DMS53 (cell line): ENCODE data around the gene C10orf71.
A peak's percentile ranks its signal among the peaks of the same experiment; 100 is the strongest.

Experiments used
- DNase-seq: peaks from one replicate; lab custom pipeline; 2025; lab: John Stamatoyannopoulos, UW

Gene C10orf71

DNA sequence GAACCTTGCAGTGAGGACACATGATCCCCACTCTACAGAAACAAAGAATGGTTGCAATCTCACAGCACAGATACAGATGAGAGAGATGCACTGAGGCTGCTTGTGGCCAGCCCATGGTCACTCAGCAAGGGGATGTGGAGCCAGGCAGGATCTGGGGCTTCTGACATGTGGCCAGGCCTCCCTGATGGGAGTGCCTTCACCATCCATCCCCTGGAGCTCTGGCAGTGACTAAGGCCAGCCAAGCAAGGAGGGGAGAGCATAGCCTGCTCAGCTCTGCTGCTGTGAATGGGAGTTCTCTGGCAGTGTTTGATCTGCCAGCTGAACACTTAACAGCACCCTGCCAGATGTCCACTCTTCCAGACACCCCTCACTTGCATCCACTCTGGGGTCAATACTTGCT lies 19.8 kb downstream of the C10orf71 start:
- DNase-seq, result no peak

DNA sequence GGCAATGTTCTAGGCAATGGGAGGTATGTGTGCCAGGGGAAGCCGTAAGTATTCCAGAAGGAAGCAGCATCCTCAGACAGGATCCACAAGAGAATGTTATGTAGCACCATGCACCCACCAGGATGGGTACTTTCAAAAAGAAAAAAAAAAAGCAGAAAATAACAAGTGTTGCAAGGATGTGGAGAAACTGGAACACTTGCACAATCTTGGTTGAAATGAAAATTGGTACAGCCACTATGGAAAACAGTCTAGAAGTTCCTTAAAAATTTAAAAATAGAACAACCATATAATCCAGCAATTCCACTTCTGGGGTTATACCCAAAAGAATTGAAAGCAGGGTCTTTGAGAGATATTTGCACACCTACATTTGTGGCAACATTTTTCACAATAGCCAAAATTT lies 20.2 kb downstream of the C10orf71 start:
- no peak for DNase-seq

DNA sequence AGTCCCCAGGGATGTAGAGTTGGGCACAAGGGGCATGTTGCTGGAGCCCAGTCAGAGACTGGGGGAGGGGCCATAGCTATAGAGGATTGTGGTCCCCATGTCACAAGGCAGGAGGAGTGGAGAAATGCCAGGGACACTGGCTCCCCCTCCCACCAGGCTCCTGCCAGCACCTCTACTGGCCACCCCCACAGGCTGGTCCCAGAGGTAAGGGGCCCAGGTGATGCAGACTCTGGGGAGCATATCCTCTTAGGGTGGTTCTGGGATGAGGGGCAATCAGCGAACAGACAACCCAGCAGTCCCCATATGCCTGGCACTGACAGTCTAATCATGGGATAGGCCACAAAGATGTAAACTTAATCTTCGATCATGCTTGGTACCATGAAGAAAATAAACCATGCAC lies 21.2 kb downstream of the C10orf71 start:
- DNase-seq, result no peak

GRCh38 chr10:49321021-49321420 lies 22.1 kb downstream of the C10orf71 start:
- DNase-seq, result no peak

DNA sequence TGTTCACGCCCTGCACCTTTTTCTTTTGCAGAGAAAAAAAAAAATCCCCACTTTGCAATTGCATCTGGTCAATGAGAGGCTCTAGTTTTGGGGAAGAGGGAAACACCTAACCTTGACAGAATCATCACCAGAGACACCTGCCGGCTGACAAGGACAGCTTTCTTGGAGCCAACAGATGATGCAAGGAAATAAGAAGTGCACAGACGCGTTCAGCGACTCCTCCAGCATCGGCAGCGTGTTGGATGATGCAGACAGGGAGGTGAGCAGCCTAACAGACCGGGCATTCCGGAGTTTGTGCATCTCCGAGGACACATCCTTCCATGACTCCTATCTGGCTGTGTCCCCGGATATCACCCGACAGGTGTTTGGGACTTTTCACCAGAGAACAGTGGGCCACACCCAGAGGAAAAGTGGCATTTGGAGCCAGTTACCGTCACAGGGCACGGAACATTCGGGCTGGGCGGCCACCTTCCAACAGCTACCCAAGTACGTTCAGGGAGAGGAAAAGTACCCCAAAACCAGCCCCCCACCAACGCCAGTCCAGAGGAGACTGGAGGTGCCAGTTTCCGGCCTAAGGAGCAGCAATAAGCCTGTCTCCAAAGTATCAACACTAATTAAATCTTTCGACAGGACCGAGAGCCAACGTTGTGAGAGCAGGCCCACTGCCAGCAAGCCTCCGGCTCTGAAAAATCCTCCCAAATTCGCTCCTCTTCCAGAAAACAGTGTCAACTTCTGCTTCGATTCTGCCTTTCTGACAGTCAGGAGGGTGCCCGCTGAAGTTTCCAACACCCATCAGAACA lies 23.6 kb downstream of the C10orf71 start:
- DNase-seq, result no peak

GRCh38 chr10:49323171-49323895 lies 24.4 kb downstream of the C10orf71 start:
- DNase-seq, result no peak

GRCh38 chr10:49323896-49324270 lies 24.9 kb downstream of the C10orf71 start:
- no peak for DNase-seq

GRCh38 chr10:49324711-49325110 lies 25.7 kb downstream of the C10orf71 start:
- peak; percentile 45 for DNase-seq

- no peak for DNase-seq
Measured at GRCh38 chr10:49325131-49325915, 26.4 kb downstream of the C10orf71 start.

DNA sequence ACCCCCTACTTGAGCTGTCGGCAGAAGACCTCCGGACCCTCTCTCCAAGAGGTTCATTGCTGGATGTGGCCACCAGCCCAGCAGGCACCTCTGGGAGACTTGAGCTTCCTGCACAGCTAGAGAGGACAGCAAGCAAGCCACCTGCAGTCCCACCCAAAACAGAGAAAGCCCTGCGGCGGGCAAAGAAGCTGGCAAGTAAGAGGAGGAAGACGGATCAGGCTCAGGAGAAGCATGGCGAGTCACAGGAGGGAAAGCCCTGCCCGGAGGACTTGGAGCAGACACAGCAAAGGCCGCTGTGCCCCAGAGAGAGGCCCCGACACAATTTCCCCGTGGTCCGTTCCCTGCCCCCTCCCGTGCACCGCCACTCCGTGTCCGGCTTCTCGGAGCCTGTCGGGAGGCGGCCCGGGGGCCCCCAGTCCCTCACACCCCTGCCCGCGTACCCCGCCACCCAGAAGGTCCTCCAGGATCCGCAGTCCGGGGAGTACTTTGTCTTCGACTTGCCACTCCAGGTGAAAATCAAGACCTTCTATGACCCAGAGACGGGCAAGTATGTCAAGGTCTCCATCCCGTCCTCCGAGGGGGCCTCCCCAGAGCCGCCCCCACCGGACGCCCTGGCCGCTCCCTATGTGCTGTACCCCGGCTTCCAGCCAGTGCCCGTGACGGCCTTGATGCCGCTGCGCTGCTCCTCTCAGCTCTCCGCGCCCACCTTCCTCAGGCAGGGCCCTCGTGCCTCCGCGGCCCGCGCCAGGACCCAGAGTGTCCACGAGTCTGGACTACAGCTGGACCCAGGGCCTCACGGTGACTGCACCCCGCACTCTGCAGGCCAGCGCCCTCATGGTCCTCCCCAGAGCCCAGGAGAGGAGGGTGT lies 27.2 kb downstream of the C10orf71 start:
- no peak for DNase-seq

DNA sequence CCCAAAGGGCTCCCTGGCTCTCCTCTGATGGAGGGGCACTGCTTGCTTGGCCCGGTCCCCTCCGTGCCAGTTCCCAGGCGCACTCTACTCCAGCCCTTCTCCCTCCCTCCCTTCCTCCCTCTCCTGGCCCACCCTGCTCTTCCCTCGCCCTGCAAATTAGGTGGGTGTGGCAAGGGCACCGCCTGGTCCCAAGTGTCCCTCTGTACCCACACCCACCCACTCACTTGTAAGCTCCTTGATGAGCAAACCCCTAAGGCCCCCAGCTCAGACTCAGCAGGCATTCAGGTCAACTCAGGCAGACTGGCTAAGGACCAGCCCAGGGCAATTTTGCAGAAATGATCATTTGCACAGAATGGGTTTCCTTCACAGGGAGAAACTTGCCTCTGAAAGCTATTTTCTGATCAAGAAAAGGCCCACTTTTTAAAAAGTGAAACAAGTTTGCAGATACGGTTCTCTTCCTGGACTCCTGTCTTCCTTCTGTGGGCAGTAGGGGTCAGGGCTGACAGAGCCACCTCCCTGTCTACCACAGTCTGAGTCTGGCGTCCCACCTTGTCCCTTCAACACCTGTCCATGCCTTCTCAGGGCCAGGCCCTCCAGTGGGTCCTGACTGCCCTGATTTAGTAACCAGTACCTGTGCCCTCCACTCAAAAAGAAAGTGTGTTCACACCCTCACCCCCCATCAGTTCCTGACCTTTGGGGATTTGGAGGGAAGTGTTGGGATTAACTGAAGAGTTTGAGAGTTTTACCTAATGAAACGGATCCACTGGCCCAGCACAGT lies 28.3 kb downstream of the C10orf71 start:
- DNase-seq, result no peak

DNA sequence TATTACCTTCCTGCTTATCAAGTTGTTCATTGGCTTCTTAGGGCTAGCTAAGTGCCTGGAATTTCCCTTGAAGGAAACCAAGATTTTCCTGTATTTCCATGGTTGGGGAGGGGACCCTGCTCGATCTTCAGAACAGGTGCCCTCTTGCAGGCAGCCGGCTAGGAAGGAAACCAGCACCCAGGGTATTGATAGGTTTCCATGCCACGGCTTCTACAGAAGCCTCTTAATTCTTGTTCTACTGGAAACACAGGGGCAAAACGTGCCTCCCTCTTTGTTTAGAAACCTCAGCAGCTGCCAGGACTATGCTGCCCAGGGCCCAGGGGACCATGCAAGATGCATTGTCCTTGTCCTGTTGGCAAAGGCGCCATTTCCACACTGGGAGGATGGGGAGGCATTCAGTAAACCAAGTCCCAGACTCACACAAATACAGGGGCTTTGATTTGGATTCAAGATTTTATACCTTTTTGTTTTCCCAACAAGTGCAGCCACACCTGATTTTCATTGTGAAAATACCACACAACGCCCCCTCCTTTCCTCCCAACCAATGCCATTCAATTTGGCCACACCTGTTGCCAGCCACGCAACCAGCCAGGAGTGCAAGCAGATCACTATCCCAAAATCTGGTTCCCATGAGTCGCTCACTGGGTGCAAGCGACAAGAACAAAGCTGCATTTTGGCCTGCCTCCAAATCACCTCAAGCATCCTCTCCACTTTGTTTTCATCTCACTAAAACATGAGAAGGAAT lies 29.6 kb downstream of the C10orf71 start:
- DNase-seq, result no peak

GRCh38 chr10:49329146-49329505 lies 30.2 kb downstream of the C10orf71 start:
- no peak for DNase-seq

GRCh38 chr10:49330127-49330665 lies 31.2 kb downstream of the C10orf71 start:
- no peak for DNase-seq

DNA sequence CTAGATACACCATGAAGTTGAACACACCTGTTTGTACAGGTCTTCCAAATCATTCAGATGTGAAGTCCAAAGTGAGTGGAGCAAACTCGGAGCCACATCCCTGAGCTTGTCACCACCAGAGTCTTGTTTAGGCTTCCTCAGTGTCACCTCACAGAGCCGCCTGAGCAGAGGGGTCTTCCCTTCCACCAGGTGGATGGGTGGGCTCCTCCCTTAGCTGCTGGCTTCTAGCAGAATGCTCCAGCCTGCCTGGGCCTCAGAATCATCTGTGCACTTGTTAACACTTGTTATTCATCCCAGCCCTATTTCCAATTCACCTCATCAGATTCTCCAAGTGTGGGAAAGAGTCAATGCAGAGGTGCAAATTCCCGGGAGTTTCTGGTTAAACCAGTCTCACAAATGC lies 32.5 kb downstream of the C10orf71 start:
- no peak for DNase-seq

- DNase-seq, result no peak
Measured at GRCh38 chr10:49332333-49332732, 33.4 kb downstream of the C10orf71 start.

GRCh38 chr10:49332768-49333167 lies 33.8 kb downstream of the C10orf71 start:
- DNase-seq, result no peak

DNA sequence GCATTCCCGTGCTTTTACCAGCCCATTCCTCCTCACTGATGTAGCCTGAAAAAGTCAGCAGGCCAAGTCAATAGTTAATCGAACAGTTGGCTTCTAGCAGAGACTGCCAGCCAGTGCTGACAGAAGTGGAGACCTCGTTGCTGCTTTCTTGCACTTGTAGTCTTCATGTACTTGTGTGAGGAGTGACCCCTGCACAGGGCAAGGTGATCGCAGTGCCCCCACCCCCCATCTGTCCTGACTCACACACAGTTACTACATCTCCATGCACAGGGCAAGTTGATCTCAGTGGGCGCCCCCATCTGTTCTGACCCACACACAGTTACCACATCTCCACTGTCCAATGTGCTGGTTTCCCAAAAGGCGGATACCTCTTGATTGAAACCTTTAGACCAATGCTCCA lies 34.2 kb downstream of the C10orf71 start:
- DNase-seq, result no peak

- no peak for DNase-seq
Measured at GRCh38 chr10:49334964-49335363, 36.0 kb downstream of the C10orf71 start.

GRCh38 chr10:49335364-49335972 lies 36.5 kb downstream of the C10orf71 start:
- DNase-seq, result peak; percentile 14
